SIG-M5 (cell line): ENCODE data around the gene POTEM.
"Not testable (repeated sequence)": the region's sequence is repeated elsewhere in the genome, so short reads cannot be mapped to it uniquely, and the experiment has no call there.

ENCODE experiments used
- DNase-seq: peaks from one replicate; lab custom pipeline; 2025; lab: John Stamatoyannopoulos, UW

Gene POTEM

GRCh38 chr14:19038060-19038664 is 70.9 kb downstream of the POTEM start:
- DNase-seq = not testable (repeated sequence)

GRCh38 chr14:19038785-19039184 is 71.6 kb downstream of the POTEM start:
- not testable (repeated sequence) for DNase-seq

- DNase-seq = not testable (repeated sequence)
These were observed 76.2 kb downstream of the POTEM start for GRCh38 chr14:19043384-19043783.
